Liver (tissue), 9 donors: Measurements from ENCODE around the gene DDIAS. TPM values are rescaled to one million over a fixed set of nuclear protein-coding genes. Genes with fewer than 3 reads are reported as not detected.
"Not testable (repeated sequence)": the region's sequence is repeated elsewhere in the genome, so short reads cannot be mapped to it uniquely, and the experiment has no call there.

Experiments
- DNase-seq: peaks from one replicate; pipeline ENCODE4 v3.0.0-alpha.2; 2017; ENCODE audit warnings: low spot score
- H3K27ac ChIP-seq, 2 donors: one replicate each; pipeline ENCODE4 v1.7.0; 2013; ENCODE audit warnings: inconsistent platforms in 2 of 2, low read length in 2 of 2, control low read depth in 1 of 2, low read depth in 1 of 2, mild to moderate bottlenecking in 1 of 2
- H3K27me3 ChIP-seq, 4 donors: one replicate each; pipeline versions ENCODE4 v1.6.1 to v1.7.0; 2013; ENCODE audit warnings: low read length in 3 of 4, inconsistent platforms in 1 of 4, mild to moderate bottlenecking in 1 of 4, moderate library complexity in 1 of 4; ENCODE audit not compliant: control insufficient read depth in 4 of 4, insufficient read depth in 4 of 4
- H3K36me3 ChIP-seq, 4 donors: one replicate each; pipeline versions ENCODE4 v1.6.1 to v1.7.0; 2013; ENCODE audit warnings: low read length in 3 of 4, mild to moderate bottlenecking in 3 of 4, low read depth in 1 of 4, moderate library complexity in 1 of 4; ENCODE audit not compliant: control insufficient read depth in 4 of 4, insufficient read depth in 3 of 4
- H3K4me1 ChIP-seq, 4 donors: one replicate each; pipeline versions ENCODE4 v1.6.1 to v1.7.0; 2013; ENCODE audit warnings: low read length in 3 of 4, mild to moderate bottlenecking in 3 of 4, moderate library complexity in 1 of 4; ENCODE audit not compliant: control insufficient read depth in 4 of 4, insufficient read depth in 4 of 4
- H3K4me3 ChIP-seq, 3 donors: one replicate each; pipeline versions ENCODE4 v1.6.1 to v1.7.0; 2013; ENCODE audit warnings: low read length in 3 of 3, control low read depth in 1 of 3, low read depth in 1 of 3, mild to moderate bottlenecking in 1 of 3
- H3K9ac ChIP-seq, 2 donors: one replicate each; pipeline ENCODE4 v1.7.0; 2013; ENCODE audit warnings: low read length in 2 of 2, mild to moderate bottlenecking in 2 of 2, moderate library complexity in 2 of 2, control low read depth in 1 of 2, low read depth in 1 of 2
- H3K9me3 ChIP-seq, 4 donors: one replicate each; pipeline versions ENCODE4 v1.6.1 to v1.7.0; 2013; ENCODE audit warnings: low read length in 3 of 4; ENCODE audit not compliant: control insufficient read depth in 4 of 4
- EGR1 ChIP-seq, 2 donors: IDR thresholded peaks; 2 replicates each; pipeline ENCODE4 v1.6.1; 2016 to 2018; ENCODE audit warnings: antibody characterized with exemption in 2 of 2, low read depth in 2 of 2
- FOXA1 ChIP-seq: IDR thresholded peaks from 2 replicates; pipeline ENCODE4 v1.6.1; 2016; ENCODE audit warnings: antibody characterized with exemption
- FOXA2 ChIP-seq: IDR thresholded peaks from 2 replicates; pipeline ENCODE4 v1.6.1; 2016; ENCODE audit warnings: antibody characterized with exemption
- GABPA ChIP-seq, 2 donors: IDR thresholded peaks in 1 of 2; conservative IDR thresholded peaks in 1 of 2; 2 replicates each; pipeline ENCODE4 v1.6.1; 2016; ENCODE audit warnings: antibody characterized with exemption in 2 of 2, mild to moderate bottlenecking in 1 of 2, moderate library complexity in 1 of 2
- HNF4A ChIP-seq, 2 donors: conservative IDR thresholded peaks; 2 replicates each; pipeline ENCODE4 v1.6.1; 2016; ENCODE audit warnings: antibody characterized with exemption in 2 of 2, mild to moderate bottlenecking in 2 of 2
- HNF4G ChIP-seq: IDR thresholded peaks from 2 replicates; pipeline ENCODE4 v1.6.1; 2016; ENCODE audit warnings: antibody characterized with exemption
- JUND ChIP-seq, 2 donors: IDR thresholded peaks; 2 replicates each; pipeline ENCODE4 v1.6.1; 2016; ENCODE audit warnings: antibody characterized with exemption in 2 of 2
- MAX ChIP-seq: IDR thresholded peaks from 2 replicates; pipeline ENCODE4 v1.6.1; 2016; ENCODE audit warnings: antibody characterized with exemption
- NR2F2 ChIP-seq: IDR thresholded peaks from 2 replicates; pipeline ENCODE4 v1.6.1; 2016; ENCODE audit warnings: antibody characterized with exemption
- RAD21 ChIP-seq, 2 donors: IDR thresholded peaks; 2 replicates each; pipeline ENCODE4 v1.6.1; 2016; ENCODE audit warnings: antibody characterized with exemption in 2 of 2, mild to moderate bottlenecking in 2 of 2
- RXRA ChIP-seq, 2 donors: IDR thresholded peaks; 2 replicates each; pipeline ENCODE4 v1.6.1; 2017 to 2018; ENCODE audit warnings: antibody characterized with exemption in 2 of 2, mild to moderate bottlenecking in 1 of 2
- SP1 ChIP-seq: IDR thresholded peaks from 2 replicates; pipeline ENCODE4 v1.6.1; 2018; ENCODE audit warnings: antibody characterized with exemption, mild to moderate bottlenecking
- TAF1 ChIP-seq: conservative IDR thresholded peaks from 2 replicates; pipeline ENCODE4 v1.6.1; 2016; ENCODE audit warnings: antibody characterized with exemption, mild to moderate bottlenecking
- YY1 ChIP-seq: IDR thresholded peaks from 2 replicates; pipeline ENCODE4 v1.6.1; 2016; ENCODE audit warnings: antibody characterized with exemption, mild to moderate bottlenecking
- ZBTB33 ChIP-seq: IDR thresholded peaks from 2 replicates; pipeline ENCODE4 v1.6.1; 2016; ENCODE audit warnings: antibody characterized with exemption
- WGBS: extraction: QIAGEN DNeasy Blood & Tissue Kit; methylation state at CpG from one replicate; pipeline ENCODE4 v1.1.7; 2013; 5-methylcytosine and 5-hydroxymethylcytosine counted together
- polyA plus RNA-seq, 2 donors: library from polyadenylated mRNA; stranded (reverse) in 1 of 2; unstranded in 1 of 2; fragments of 200-250 nt in 1 of 2; fragments of >200 nt in 1 of 2; fragmentation: Nextera tagmentation in 1 of 2; extraction: Ambion mirVana in 1 of 2; gene quantifications; one replicate each; pipeline versions ENCODE4 v1.2.1 to v1.2.3, GENCODE V29; 2013 to 2015
- total RNA-seq, 2 donors: library from RNA; depleted of rRNA; stranded (reverse); fragments of >200 nt; gene quantifications; one replicate each; pipeline ENCODE4 v1.2.3, GENCODE V29; 2014
- TF ChIP-seq, protein P1 (sequence below): fragments of 150-350 bp; IDR thresholded peaks from 2 replicates; pipeline ENCODE4 v1.5.1; 2017; ENCODE audit warnings: improper control_type of control experiment, low read depth, low read length; ENCODE audit not compliant: missing input control
- TF ChIP-seq, protein P2 (sequence below): IDR thresholded peaks from 2 replicates; pipeline ENCODE4 v1.6.1; 2016; ENCODE audit warnings: antibody characterized with exemption
- TF ChIP-seq, protein P3 (sequence below): IDR thresholded peaks from 2 replicates; pipeline ENCODE4 v1.6.1; 2016; ENCODE audit warnings: antibody characterized with exemption, mild to moderate bottlenecking
- donor health status: healthy.
- donor health status: healthy.
- donor health status: healthy.
- donor health status: healthy.
- donor health status: healthy.

Gene DDIAS
- total and polyA plus RNA-seq, 4 donors, result 0.25 to 8.4 (median 0.47) TPM

GRCh38 chr11:82949352-82949751 lies 47.8 kb downstream of the DDIAS start:
- Histone ChIP-seq H3K9me3 (no peaks in the 10 kb centered on the region), H3K9ac (no peak overlapping the region), H3K4me1 (no peaks in the 10 kb centered on the region), H3K27me3 (no peaks in the 10 kb centered on the region), H3K36me3 (no peaks in the 10 kb centered on the region), H3K4me3 (no peak overlapping the region), H3K27ac (no peak overlapping the region)
- no peak for DNase-seq
- TF ChIP-seq FOXA1, result no peak
- TF ChIP-seq YY1, result no peak
- TF ChIP-seq ZBTB33, result no peak
- TF ChIP-seq, protein P1, sequence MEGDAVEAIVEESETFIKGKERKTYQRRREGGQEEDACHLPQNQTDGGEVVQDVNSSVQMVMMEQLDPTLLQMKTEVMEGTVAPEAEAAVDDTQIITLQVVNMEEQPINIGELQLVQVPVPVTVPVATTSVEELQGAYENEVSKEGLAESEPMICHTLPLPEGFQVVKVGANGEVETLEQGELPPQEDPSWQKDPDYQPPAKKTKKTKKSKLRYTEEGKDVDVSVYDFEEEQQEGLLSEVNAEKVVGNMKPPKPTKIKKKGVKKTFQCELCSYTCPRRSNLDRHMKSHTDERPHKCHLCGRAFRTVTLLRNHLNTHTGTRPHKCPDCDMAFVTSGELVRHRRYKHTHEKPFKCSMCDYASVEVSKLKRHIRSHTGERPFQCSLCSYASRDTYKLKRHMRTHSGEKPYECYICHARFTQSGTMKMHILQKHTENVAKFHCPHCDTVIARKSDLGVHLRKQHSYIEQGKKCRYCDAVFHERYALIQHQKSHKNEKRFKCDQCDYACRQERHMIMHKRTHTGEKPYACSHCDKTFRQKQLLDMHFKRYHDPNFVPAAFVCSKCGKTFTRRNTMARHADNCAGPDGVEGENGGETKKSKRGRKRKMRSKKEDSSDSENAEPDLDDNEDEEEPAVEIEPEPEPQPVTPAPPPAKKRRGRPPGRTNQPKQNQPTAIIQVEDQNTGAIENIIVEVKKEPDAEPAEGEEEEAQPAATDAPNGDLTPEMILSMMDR, result no peak
- no peak for TF ChIP-seq SP1
- TF ChIP-seq MAX, result no peak
- no peak for TF ChIP-seq NR2F2
- no peak for TF ChIP-seq GABPA (IDR thresholded peaks at IDR 0.05 in 1 of 2, conservative IDR thresholded peaks at IDR 0.05 in 1 of 2)
- TF ChIP-seq HNF4G, result no peak
- TF ChIP-seq JUND (IDR thresholded peaks at IDR 0.05), result no peak
- no peak for TF ChIP-seq RAD21 (IDR thresholded peaks at IDR 0.05)
- TF ChIP-seq HNF4A (conservative IDR thresholded peaks at IDR 0.05), result no peak
- no peak for TF ChIP-seq RXRA (IDR thresholded peaks at IDR 0.05)
- no peak for TF ChIP-seq TAF1
- TF ChIP-seq, protein P2, sequence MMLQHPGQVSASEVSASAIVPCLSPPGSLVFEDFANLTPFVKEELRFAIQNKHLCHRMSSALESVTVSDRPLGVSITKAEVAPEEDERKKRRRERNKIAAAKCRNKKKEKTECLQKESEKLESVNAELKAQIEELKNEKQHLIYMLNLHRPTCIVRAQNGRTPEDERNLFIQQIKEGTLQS, result no peak
- TF ChIP-seq EGR1 (IDR thresholded peaks at IDR 0.05; ENCODE audit: low read depth in 2 of 2), result no peak
- TF ChIP-seq FOXA2, result no peak
- TF ChIP-seq, protein P3, sequence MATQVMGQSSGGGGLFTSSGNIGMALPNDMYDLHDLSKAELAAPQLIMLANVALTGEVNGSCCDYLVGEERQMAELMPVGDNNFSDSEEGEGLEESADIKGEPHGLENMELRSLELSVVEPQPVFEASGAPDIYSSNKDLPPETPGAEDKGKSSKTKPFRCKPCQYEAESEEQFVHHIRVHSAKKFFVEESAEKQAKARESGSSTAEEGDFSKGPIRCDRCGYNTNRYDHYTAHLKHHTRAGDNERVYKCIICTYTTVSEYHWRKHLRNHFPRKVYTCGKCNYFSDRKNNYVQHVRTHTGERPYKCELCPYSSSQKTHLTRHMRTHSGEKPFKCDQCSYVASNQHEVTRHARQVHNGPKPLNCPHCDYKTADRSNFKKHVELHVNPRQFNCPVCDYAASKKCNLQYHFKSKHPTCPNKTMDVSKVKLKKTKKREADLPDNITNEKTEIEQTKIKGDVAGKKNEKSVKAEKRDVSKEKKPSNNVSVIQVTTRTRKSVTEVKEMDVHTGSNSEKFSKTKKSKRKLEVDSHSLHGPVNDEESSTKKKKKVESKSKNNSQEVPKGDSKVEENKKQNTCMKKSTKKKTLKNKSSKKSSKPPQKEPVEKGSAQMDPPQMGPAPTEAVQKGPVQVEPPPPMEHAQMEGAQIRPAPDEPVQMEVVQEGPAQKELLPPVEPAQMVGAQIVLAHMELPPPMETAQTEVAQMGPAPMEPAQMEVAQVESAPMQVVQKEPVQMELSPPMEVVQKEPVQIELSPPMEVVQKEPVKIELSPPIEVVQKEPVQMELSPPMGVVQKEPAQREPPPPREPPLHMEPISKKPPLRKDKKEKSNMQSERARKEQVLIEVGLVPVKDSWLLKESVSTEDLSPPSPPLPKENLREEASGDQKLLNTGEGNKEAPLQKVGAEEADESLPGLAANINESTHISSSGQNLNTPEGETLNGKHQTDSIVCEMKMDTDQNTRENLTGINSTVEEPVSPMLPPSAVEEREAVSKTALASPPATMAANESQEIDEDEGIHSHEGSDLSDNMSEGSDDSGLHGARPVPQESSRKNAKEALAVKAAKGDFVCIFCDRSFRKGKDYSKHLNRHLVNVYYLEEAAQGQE, result no peak

DNA sequence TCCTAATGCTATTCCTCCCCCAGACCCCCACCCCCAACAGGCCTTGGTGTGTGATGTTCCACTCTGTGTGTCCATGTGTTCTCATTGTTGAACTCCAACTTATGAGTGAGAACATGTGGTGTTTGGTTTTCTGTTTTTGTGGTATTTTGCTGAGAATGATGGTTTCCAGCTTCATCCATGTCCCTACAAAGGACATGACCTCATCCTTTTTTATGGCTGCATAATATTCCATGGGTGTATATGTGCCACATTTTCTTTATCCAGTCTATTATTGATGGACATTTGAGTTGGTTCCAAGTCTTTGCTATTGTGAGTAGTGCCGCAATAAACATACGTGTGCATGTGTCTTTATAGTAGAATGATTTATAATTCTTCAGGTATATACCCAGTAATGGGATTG lies 49.0 kb downstream of the DDIAS start:
- not testable (repeated sequence) for H3K27ac ChIP-seq

GRCh38 chr11:82955736-82956453 lies 54.4 kb downstream of the DDIAS start:
- not testable (repeated sequence) for H3K36me3 ChIP-seq, H3K27me3 ChIP-seq, H3K9ac ChIP-seq, H3K4me3 ChIP-seq, H3K27ac ChIP-seq, DNase-seq, H3K9me3 ChIP-seq, H3K4me1 ChIP-seq
- 76% methylated on average over 9 of the region's 9 CpGs for WGBS

More for the DNA sequence above, 49.0 kb downstream of the DDIAS start:
- not testable (repeated sequence) for DNase-seq, H3K4me1 ChIP-seq, H3K4me3 ChIP-seq, H3K9ac ChIP-seq, H3K36me3 ChIP-seq, H3K27me3 ChIP-seq, H3K9me3 ChIP-seq
- 97% methylated on average over 2 of the region's 2 CpGs for WGBS
